Posterior cingulate gyrus (tissue), 11 donors: ENCODE results near the gene FAM83F.
"Not testable (repeated sequence)": the region's sequence is repeated elsewhere in the genome, so short reads cannot be mapped to it uniquely, and the experiment has no call there.

Experiments used
- DNase-seq, 10 donors: peaks; one replicate each; pipeline versions ENCODE4 v3.0.0 to v3.0.0-alpha.2; 2020 to 2021; ENCODE audit warnings: mixed read lengths in 3 of 10
- intact Hi-C: fragments of 100-400 bp; cut with DNase I; formaldehyde crosslinking; loops from one replicate; pipeline ENCODE4 v1.15.1; 2023

FAM83F gene

GRCh38 chr22:39991159-39991860 lies 3.4 kb upstream of the FAM83F start:
- DNase-seq = peak in 2 of 10 donors; percentile 9 to 12

GRCh38 chr22:39992088-39992826 lies 2.5 kb upstream of the FAM83F start:
- DNase-seq = peak in 1 of 10 donors; percentile 4
- intact Hi-C loops = no loop called here

More at GRCh38 chr22:39991159-39991860, 3.4 kb upstream of the FAM83F start:
- intact Hi-C loops = no loop called here

GRCh38 chr22:39992894-39993293 lies 1.9 kb upstream of the FAM83F start:
- peak in 2 of 10 donors; percentile 0 to 35 for DNase-seq
- intact Hi-C loops = not testable (repeated sequence)

- intact Hi-C loops = no loop called here
- peak in 2 of 10 donors; percentile 49 for DNase-seq
Observed at GRCh38 chr22:39994041-39994565, 651 bp upstream of the FAM83F start.

GRCh38 chr22:39995393-39996252 lies 869 bp downstream of the FAM83F start:
- DNase-seq = peak in 2 of 10 donors; percentile 59 to 72
- intact Hi-C loops = no loop called here

GRCh38 chr22:39996732-39997131 lies 2.0 kb downstream of the FAM83F start:
- no peak for DNase-seq
- intact Hi-C loops = no loop called here

GRCh38 chr22:39997421-39997820 lies 2.7 kb downstream of the FAM83F start:
- intact Hi-C loops = no loop called here
- DNase-seq = peak in 1 of 10 donors; percentile 10

GRCh38 chr22:39997939-39998726 lies 3.4 kb downstream of the FAM83F start:
- peak in 2 of 10 donors; percentile 7 to 64 for DNase-seq

GRCh38 chr22:39999144-39999757 lies 4.5 kb downstream of the FAM83F start:
- peak in 2 of 10 donors; percentile 26 to 48 for DNase-seq
- intact Hi-C loops = no loop called here

More at GRCh38 chr22:39997939-39998726, 3.4 kb downstream of the FAM83F start:
- intact Hi-C loops = no loop called here

GRCh38 chr22:40000171-40000570 lies 5.4 kb downstream of the FAM83F start:
- intact Hi-C loops = no loop called here
- DNase-seq = peak in 2 of 10 donors; percentile 15 to 17

- DNase-seq = no peak
- intact Hi-C loops = no loop called here
Observed at GRCh38 chr22:40001106-40001505, 6.4 kb downstream of the FAM83F start.

GRCh38 chr22:40001800-40002577 lies 7.2 kb downstream of the FAM83F start:
- DNase-seq = peak in 3 of 10 donors; percentile 23 to 53 (median 37)
- intact Hi-C loops = no loop called here

- peak in 3 of 10 donors; percentile 34 to 60 (median 57) for DNase-seq
Observed at GRCh38 chr22:40002935-40003715, 8.4 kb downstream of the FAM83F start.

GRCh38 chr22:40004836-40005235 lies 10.1 kb downstream of the FAM83F start:
- peak in 3 of 10 donors; percentile 8 to 53 (median 19) for DNase-seq
- intact Hi-C loops = no loop called here

More at GRCh38 chr22:40002935-40003715, 8.4 kb downstream of the FAM83F start:
- intact Hi-C loops = no loop called here

- DNase-seq = peak in 3 of 10 donors; percentile 51 to 71 (median 52)
- intact Hi-C loops = no loop called here
Observed at GRCh38 chr22:40006641-40007040, 11.9 kb downstream of the FAM83F start.

GRCh38 chr22:40007853-40008710 lies 13.3 kb downstream of the FAM83F start:
- intact Hi-C loops = no loop called here
- DNase-seq = peak in 3 of 10 donors; percentile 0 to 49 (median 33)
